Liver (tissue), 9 donors: ENCODE measurements around the gene NF2. TPM values are rescaled to one million over a fixed set of nuclear protein-coding genes. Genes with fewer than 3 reads are reported as not detected.

Source experiments
- DNase-seq: peaks from one replicate; pipeline ENCODE4 v3.0.0-alpha.2; 2017; ENCODE audit warnings: low spot score
- H3K27ac ChIP-seq, 2 donors: one replicate each; pipeline ENCODE4 v1.7.0; 2013; ENCODE audit warnings: inconsistent platforms in 2 of 2, low read length in 2 of 2, control low read depth in 1 of 2, low read depth in 1 of 2, mild to moderate bottlenecking in 1 of 2
- H3K27me3 ChIP-seq, 4 donors: one replicate each; pipeline versions ENCODE4 v1.6.1 to v1.7.0; 2013; ENCODE audit warnings: low read length in 3 of 4, inconsistent platforms in 1 of 4, mild to moderate bottlenecking in 1 of 4, moderate library complexity in 1 of 4; ENCODE audit not compliant: control insufficient read depth in 4 of 4, insufficient read depth in 4 of 4
- H3K36me3 ChIP-seq, 4 donors: one replicate each; pipeline versions ENCODE4 v1.6.1 to v1.7.0; 2013; ENCODE audit warnings: low read length in 3 of 4, mild to moderate bottlenecking in 3 of 4, low read depth in 1 of 4, moderate library complexity in 1 of 4; ENCODE audit not compliant: control insufficient read depth in 4 of 4, insufficient read depth in 3 of 4
- H3K4me1 ChIP-seq, 4 donors: one replicate each; pipeline versions ENCODE4 v1.6.1 to v1.7.0; 2013; ENCODE audit warnings: low read length in 3 of 4, mild to moderate bottlenecking in 3 of 4, moderate library complexity in 1 of 4; ENCODE audit not compliant: control insufficient read depth in 4 of 4, insufficient read depth in 4 of 4
- H3K4me3 ChIP-seq, 3 donors: one replicate each; pipeline versions ENCODE4 v1.6.1 to v1.7.0; 2013; ENCODE audit warnings: low read length in 3 of 3, control low read depth in 1 of 3, low read depth in 1 of 3, mild to moderate bottlenecking in 1 of 3
- H3K9ac ChIP-seq, 2 donors: one replicate each; pipeline ENCODE4 v1.7.0; 2013; ENCODE audit warnings: low read length in 2 of 2, mild to moderate bottlenecking in 2 of 2, moderate library complexity in 2 of 2, control low read depth in 1 of 2, low read depth in 1 of 2
- H3K9me3 ChIP-seq, 4 donors: one replicate each; pipeline versions ENCODE4 v1.6.1 to v1.7.0; 2013; ENCODE audit warnings: low read length in 3 of 4; ENCODE audit not compliant: control insufficient read depth in 4 of 4
- FOXA1 ChIP-seq: IDR thresholded peaks from 2 replicates; pipeline ENCODE4 v1.6.1; 2016; ENCODE audit warnings: antibody characterized with exemption
- FOXA2 ChIP-seq: IDR thresholded peaks from 2 replicates; pipeline ENCODE4 v1.6.1; 2016; ENCODE audit warnings: antibody characterized with exemption
- GABPA ChIP-seq, 2 donors: IDR thresholded peaks in 1 of 2; conservative IDR thresholded peaks in 1 of 2; 2 replicates each; pipeline ENCODE4 v1.6.1; 2016; ENCODE audit warnings: antibody characterized with exemption in 2 of 2, mild to moderate bottlenecking in 1 of 2, moderate library complexity in 1 of 2
- HNF4A ChIP-seq, 2 donors: conservative IDR thresholded peaks; 2 replicates each; pipeline ENCODE4 v1.6.1; 2016; ENCODE audit warnings: antibody characterized with exemption in 2 of 2, mild to moderate bottlenecking in 2 of 2
- JUND ChIP-seq, 2 donors: IDR thresholded peaks; 2 replicates each; pipeline ENCODE4 v1.6.1; 2016; ENCODE audit warnings: antibody characterized with exemption in 2 of 2
- NR2F2 ChIP-seq: IDR thresholded peaks from 2 replicates; pipeline ENCODE4 v1.6.1; 2016; ENCODE audit warnings: antibody characterized with exemption
- RAD21 ChIP-seq, 2 donors: IDR thresholded peaks; 2 replicates each; pipeline ENCODE4 v1.6.1; 2016; ENCODE audit warnings: antibody characterized with exemption in 2 of 2, mild to moderate bottlenecking in 2 of 2
- REST ChIP-seq: IDR thresholded peaks from 2 replicates; pipeline ENCODE4 v1.6.1; 2016; ENCODE audit warnings: antibody characterized with exemption, mild to moderate bottlenecking
- RXRA ChIP-seq, 2 donors: IDR thresholded peaks; 2 replicates each; pipeline ENCODE4 v1.6.1; 2017 to 2018; ENCODE audit warnings: antibody characterized with exemption in 2 of 2, mild to moderate bottlenecking in 1 of 2
- SP1 ChIP-seq: IDR thresholded peaks from 2 replicates; pipeline ENCODE4 v1.6.1; 2018; ENCODE audit warnings: antibody characterized with exemption, mild to moderate bottlenecking
- TAF1 ChIP-seq: conservative IDR thresholded peaks from 2 replicates; pipeline ENCODE4 v1.6.1; 2016; ENCODE audit warnings: antibody characterized with exemption, mild to moderate bottlenecking
- YY1 ChIP-seq: IDR thresholded peaks from 2 replicates; pipeline ENCODE4 v1.6.1; 2016; ENCODE audit warnings: antibody characterized with exemption, mild to moderate bottlenecking
- WGBS: extraction: QIAGEN DNeasy Blood & Tissue Kit; methylation state at CpG from one replicate; pipeline ENCODE4 v1.1.7; 2013; 5-methylcytosine and 5-hydroxymethylcytosine counted together
- polyA plus RNA-seq, 2 donors: library from polyadenylated mRNA; stranded (reverse) in 1 of 2; unstranded in 1 of 2; fragments of 200-250 nt in 1 of 2; fragments of >200 nt in 1 of 2; fragmentation: Nextera tagmentation in 1 of 2; extraction: Ambion mirVana in 1 of 2; gene quantifications; one replicate each; pipeline versions ENCODE4 v1.2.1 to v1.2.3, GENCODE V29; 2013 to 2015
- total RNA-seq, 2 donors: library from RNA; depleted of rRNA; stranded (reverse); fragments of >200 nt; gene quantifications; one replicate each; pipeline ENCODE4 v1.2.3, GENCODE V29; 2014
- TF ChIP-seq, protein P1 (sequence below): IDR thresholded peaks from 2 replicates; pipeline ENCODE4 v1.6.1; 2016; ENCODE audit warnings: antibody characterized with exemption
- TF ChIP-seq, protein P2 (sequence below): fragments of 150-350 bp; IDR thresholded peaks from 2 replicates; pipeline ENCODE4 v1.5.1; 2017; ENCODE audit warnings: improper control_type of control experiment, low read depth, low read length; ENCODE audit not compliant: missing input control
- donor health status: healthy.
- donor health status: healthy.
- donor health status: healthy.
- donor health status: healthy.
- donor health status: healthy.

Gene NF2
- total and polyA plus RNA-seq, 4 donors = 6.2 to 25.2 (median 11.2) TPM

DNA sequence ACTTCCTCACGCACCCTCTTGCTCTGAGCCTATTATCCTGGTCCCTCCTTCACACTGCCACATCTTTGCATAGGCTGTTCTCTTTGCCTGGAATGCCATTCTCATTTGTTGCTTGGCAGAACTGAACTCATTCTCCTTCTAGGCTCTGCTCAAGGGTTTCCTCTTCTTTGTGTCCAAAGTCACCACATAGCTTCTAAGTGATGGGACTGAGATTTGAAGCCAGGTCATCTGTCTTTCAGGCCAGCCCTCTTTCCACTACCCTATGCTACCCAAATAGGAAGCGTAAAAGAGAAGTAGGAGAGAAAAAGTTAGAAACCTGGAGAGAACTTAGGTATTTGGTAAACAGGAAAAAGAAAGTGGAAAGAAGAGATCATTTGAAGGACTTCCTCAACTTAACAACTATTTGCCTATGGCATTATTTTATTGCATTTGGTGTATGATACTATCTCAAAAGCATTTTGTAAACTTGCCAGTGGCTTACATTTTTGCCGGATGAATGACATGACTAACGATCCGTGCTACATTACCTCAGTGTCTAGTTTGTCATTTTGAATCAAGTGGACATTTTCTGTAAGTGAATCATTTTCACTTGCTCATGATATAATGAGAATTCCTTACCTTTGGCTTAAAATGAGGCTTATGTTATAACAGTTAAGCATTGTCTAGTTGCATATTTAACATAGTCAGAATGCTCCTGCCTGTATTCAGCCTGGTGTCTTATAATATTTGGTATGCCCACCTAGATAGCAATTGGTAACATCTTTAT is 18.5 kb downstream of the NF2 start:
- Histone ChIP-seq H3K4me1 (peaks cover 0 to 10% (median 2%) of the 10 kb centered on the region in 4 donors), H3K27ac (peak overlapping the region in 1 of 2 donors; percentile 5), H3K9me3 (no peaks in the 10 kb centered on the region), H3K27me3 (no peaks in the 10 kb centered on the region), H3K36me3 (no peaks in the 10 kb centered on the region), H3K4me3 (no peak overlapping the region), H3K9ac (no peak overlapping the region)
- DNase-seq = no peak
- TF ChIP-seq REST = no peak
- TF ChIP-seq SP1 = no peak
- TF ChIP-seq JUND (IDR thresholded peaks at IDR 0.05) = no peak
- no peak for TF ChIP-seq HNF4A (conservative IDR thresholded peaks at IDR 0.05)
- TF ChIP-seq GABPA (IDR thresholded peaks at IDR 0.05 in 1 of 2, conservative IDR thresholded peaks at IDR 0.05 in 1 of 2) = no peak
- no peak for TF ChIP-seq RXRA (IDR thresholded peaks at IDR 0.05)
- no peak for TF ChIP-seq NR2F2
- TF ChIP-seq TAF1 = no peak
- WGBS = 73% methylated on average over 5 of the region's 5 CpGs

GRCh38 chr22:29623059-29623458 is 19.6 kb downstream of the NF2 start:
- Histone ChIP-seq H3K4me1 (peaks cover 0 to 10% (median 2%) of the 10 kb centered on the region in 4 donors), H3K9ac (no peak overlapping the region), H3K4me3 (no peak overlapping the region), H3K36me3 (no peaks in the 10 kb centered on the region), H3K27ac (no peak overlapping the region), H3K27me3 (no peaks in the 10 kb centered on the region), H3K9me3 (no peaks in the 10 kb centered on the region)
- TF ChIP-seq FOXA2 (no peak), GABPA (IDR thresholded peaks at IDR 0.05 in 1 of 2, conservative IDR thresholded peaks at IDR 0.05 in 1 of 2) (no peak), RAD21 (IDR thresholded peaks at IDR 0.05) (no peak), TAF1 (no peak), JUND (IDR thresholded peaks at IDR 0.05) (no peak), YY1 (no peak), FOXA1 (no peak)
- TF ChIP-seq, protein P1, sequence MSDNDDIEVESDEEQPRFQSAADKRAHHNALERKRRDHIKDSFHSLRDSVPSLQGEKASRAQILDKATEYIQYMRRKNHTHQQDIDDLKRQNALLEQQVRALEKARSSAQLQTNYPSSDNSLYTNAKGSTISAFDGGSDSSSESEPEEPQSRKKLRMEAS = no peak
- TF ChIP-seq, protein P2, sequence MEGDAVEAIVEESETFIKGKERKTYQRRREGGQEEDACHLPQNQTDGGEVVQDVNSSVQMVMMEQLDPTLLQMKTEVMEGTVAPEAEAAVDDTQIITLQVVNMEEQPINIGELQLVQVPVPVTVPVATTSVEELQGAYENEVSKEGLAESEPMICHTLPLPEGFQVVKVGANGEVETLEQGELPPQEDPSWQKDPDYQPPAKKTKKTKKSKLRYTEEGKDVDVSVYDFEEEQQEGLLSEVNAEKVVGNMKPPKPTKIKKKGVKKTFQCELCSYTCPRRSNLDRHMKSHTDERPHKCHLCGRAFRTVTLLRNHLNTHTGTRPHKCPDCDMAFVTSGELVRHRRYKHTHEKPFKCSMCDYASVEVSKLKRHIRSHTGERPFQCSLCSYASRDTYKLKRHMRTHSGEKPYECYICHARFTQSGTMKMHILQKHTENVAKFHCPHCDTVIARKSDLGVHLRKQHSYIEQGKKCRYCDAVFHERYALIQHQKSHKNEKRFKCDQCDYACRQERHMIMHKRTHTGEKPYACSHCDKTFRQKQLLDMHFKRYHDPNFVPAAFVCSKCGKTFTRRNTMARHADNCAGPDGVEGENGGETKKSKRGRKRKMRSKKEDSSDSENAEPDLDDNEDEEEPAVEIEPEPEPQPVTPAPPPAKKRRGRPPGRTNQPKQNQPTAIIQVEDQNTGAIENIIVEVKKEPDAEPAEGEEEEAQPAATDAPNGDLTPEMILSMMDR = no peak
- WGBS = 88% methylated on average over 6 of the region's 6 CpGs
- DNase-seq = no peak
